H9 (cell line): Measurements from ENCODE around the gene XRCC3. TPM values are rescaled to one million over a fixed set of nuclear protein-coding genes. Genes with fewer than 3 reads are reported as not detected.

Experiments
- DNase-seq: peaks from one replicate; pipeline ENCODE4 v3.0.0-alpha.2; 2017
- H2AFZ ChIP-seq: one replicate; pipeline ENCODE4 v1.6.1; 2013; ENCODE audit warnings: mild to moderate bottlenecking, low read length, control low read depth, moderate library complexity
- H2AK5ac ChIP-seq: 2 replicates; pipeline ENCODE4 v1.6.1; 2013; ENCODE audit warnings: low read length, control low read depth, mixed read lengths; ENCODE audit not compliant: insufficient read length
- H2BK120ac ChIP-seq: one replicate; pipeline ENCODE4 v1.6.1; 2013; ENCODE audit warnings: low read depth, mild to moderate bottlenecking, low read length, control low read depth, inconsistent platforms; ENCODE audit not compliant: poor library complexity, severe bottlenecking
- H2BK12ac ChIP-seq: 2 replicates; pipeline ENCODE4 v1.6.1; 2013; ENCODE audit warnings: low read length, control low read depth, mixed read lengths, low read depth; ENCODE audit not compliant: insufficient read length
- H2BK15ac ChIP-seq: 2 replicates; pipeline ENCODE4 v1.6.1; 2013; ENCODE audit warnings: low read depth, low read length, control low read depth
- H2BK20ac ChIP-seq: one replicate; pipeline ENCODE4 v1.6.1; 2013; ENCODE audit warnings: low read depth, mild to moderate bottlenecking, low read length, control low read depth, inconsistent platforms; ENCODE audit not compliant: poor library complexity, severe bottlenecking
- H2BK5ac ChIP-seq: 2 replicates; pipeline ENCODE4 v1.6.1; 2013; ENCODE audit warnings: low read length, control low read depth, mixed read lengths; ENCODE audit not compliant: insufficient read length
- H3K14ac ChIP-seq: 2 replicates; pipeline ENCODE4 v1.6.1; 2013; ENCODE audit warnings: low read length, control low read depth; ENCODE audit not compliant: insufficient read depth
- H3K18ac ChIP-seq: 2 replicates; pipeline ENCODE4 v1.6.1; 2013; ENCODE audit warnings: low read depth, mild to moderate bottlenecking, mixed read lengths, low read length, control low read depth; ENCODE audit not compliant: insufficient read length
- H3K23ac ChIP-seq: 2 replicates; pipeline ENCODE4 v1.6.1; 2013; ENCODE audit warnings: low read length, control low read depth, mixed read lengths, low read depth; ENCODE audit not compliant: insufficient read length
- H3K23me2 ChIP-seq: 2 replicates; pipeline ENCODE4 v1.6.1; 2013; ENCODE audit warnings: low read depth, mild to moderate bottlenecking, mixed read lengths, low read length, control low read depth; ENCODE audit not compliant: insufficient read length, poor library complexity, severe bottlenecking
- H3K27ac ChIP-seq: 2 replicates; pipeline ENCODE4 v1.5.1; 2013; ENCODE audit warnings: low read length, control low read depth, mixed read lengths, low read depth; ENCODE audit not compliant: insufficient read length
- H3K27me3 ChIP-seq: 2 replicates; pipeline ENCODE4 v1.6.1; 2013; ENCODE audit warnings: low read length, control low read depth, inconsistent platforms; ENCODE audit not compliant: insufficient read depth
- H3K4ac ChIP-seq: 2 replicates; pipeline ENCODE4 v1.6.1; 2013; ENCODE audit warnings: low read depth, mild to moderate bottlenecking, control low read depth, inconsistent platforms, low read length, moderate library complexity
- H3K4me1 ChIP-seq: 2 replicates; pipeline ENCODE4 v1.6.1; 2013; ENCODE audit warnings: low read length, control low read depth, inconsistent platforms; ENCODE audit not compliant: insufficient read depth
- H3K4me2 ChIP-seq: 2 replicates; pipeline ENCODE4 v1.6.1; 2013; ENCODE audit warnings: low read length, control low read depth, mixed read lengths; ENCODE audit not compliant: insufficient read length, insufficient read depth
- H3K56ac ChIP-seq: 2 replicates; pipeline ENCODE4 v1.6.1; 2013; ENCODE audit warnings: low read depth, mild to moderate bottlenecking, mixed read lengths, low read length, control low read depth; ENCODE audit not compliant: insufficient read length
- H3K79me1 ChIP-seq: 2 replicates; pipeline ENCODE4 v1.6.1; 2013; ENCODE audit warnings: low read depth, mild to moderate bottlenecking, moderate library complexity, low read length, control low read depth, inconsistent platforms; ENCODE audit not compliant: insufficient read depth, poor library complexity, severe bottlenecking
- H3K79me2 ChIP-seq: 2 replicates; pipeline ENCODE4 v1.6.1; 2013; ENCODE audit warnings: low read length, control low read depth, inconsistent platforms; ENCODE audit not compliant: insufficient read depth
- H3K9ac ChIP-seq: 2 replicates; pipeline ENCODE4 v1.6.1; 2013; ENCODE audit warnings: low read length, control low read depth, mixed read lengths; ENCODE audit not compliant: insufficient read length; ENCODE audit errors: extremely low read depth
- H3K9me3 ChIP-seq: one replicate; pipeline ENCODE4 v1.6.1; 2013; ENCODE audit warnings: low read depth, low read length, inconsistent platforms; ENCODE audit not compliant: control insufficient read depth
- H3T11ph ChIP-seq: one replicate; pipeline ENCODE4 v1.6.1; 2013; ENCODE audit warnings: mild to moderate bottlenecking, low read length, control low read depth, inconsistent platforms
- H4K20me1 ChIP-seq: one replicate; pipeline ENCODE4 v1.6.1; 2013; ENCODE audit not compliant: control insufficient read depth, insufficient read length, insufficient read depth
- H4K5ac ChIP-seq: 2 replicates; pipeline ENCODE4 v1.6.1; 2013; ENCODE audit warnings: low read depth, mild to moderate bottlenecking, mixed read lengths, low read length, control low read depth; ENCODE audit not compliant: insufficient read length
- H4K8ac ChIP-seq: replicated peaks from 2 replicates; pipeline ENCODE4 v1.6.1; 2013; ENCODE audit warnings: low read length, control low read depth, mixed read lengths, low read depth; ENCODE audit not compliant: insufficient read length
- H4K91ac ChIP-seq: 2 replicates; pipeline ENCODE4 v1.6.1; 2013; ENCODE audit warnings: low read depth, mild to moderate bottlenecking, moderate library complexity, mixed read lengths, low read length, control low read depth; ENCODE audit not compliant: insufficient read length
- H3K27ac Mint-ChIP-seq, 3 experiments: 2 replicates in 2 of 3; 3 replicates in 1 of 3; pipeline ENCODE4 v1.8.0; 2020 to 2021; ENCODE audit warnings: mixed read lengths in 3 of 3, mild to moderate bottlenecking in 1 of 3, moderate library complexity in 1 of 3
- H3K27me3 Mint-ChIP-seq: 2 replicates; pipeline ENCODE4 v1.8.0; 2021; ENCODE audit warnings: low read depth, mild to moderate bottlenecking, moderate library complexity, mixed read lengths
- H3K36me3 Mint-ChIP-seq, 3 experiments: 2 replicates in 2 of 3; 3 replicates in 1 of 3; pipeline ENCODE4 v1.8.0; 2020 to 2021; ENCODE audit warnings: low read depth in 3 of 3, mixed read lengths in 3 of 3; ENCODE audit not compliant: insufficient read depth in 1 of 3
- H3K4me1 Mint-ChIP-seq, 2 experiments: 2 replicates each; pipeline ENCODE4 v1.8.0; 2020; ENCODE audit warnings: mixed read lengths in 2 of 2
- H3K4me3 Mint-ChIP-seq, 2 experiments: 2 replicates in 1 of 2; 3 replicates in 1 of 2; pipeline ENCODE4 v1.8.0; 2020 to 2021; ENCODE audit warnings: mild to moderate bottlenecking in 2 of 2, mixed read lengths in 2 of 2, moderate library complexity in 1 of 2
- H3K9me3 Mint-ChIP-seq, 2 experiments: 2 replicates in 1 of 2; 3 replicates in 1 of 2; pipeline ENCODE4 v1.8.0; 2020; ENCODE audit warnings: mild to moderate bottlenecking in 2 of 2, mixed read lengths in 2 of 2, moderate library complexity in 1 of 2
- WGBS: extraction: QIAGEN DNeasy Blood & Tissue Kit; methylation state at CpG from one replicate; pipeline ENCODE4 v1.1.7; 2013; ENCODE audit warnings: missing lambda C conversion rate, low lambda C conversion rate, mixed read lengths; ENCODE audit not compliant: insufficient read length; ENCODE audit errors: extremely low coverage; 5-methylcytosine and 5-hydroxymethylcytosine counted together
- total RNA-seq: library from RNA; stranded (reverse); gene quantifications from 2 replicates; pipeline ENCODE4 v1.2.1, GENCODE V29; 2021
- TF ChIP-seq, protein P1 (sequence below): fragments of 200-600 bp; sonication (generic); conservative IDR thresholded peaks from 3 replicates; pipeline ENCODE4 v1.8.0; 2021; ENCODE audit warnings: antibody characterized with exemption, mild to moderate bottlenecking

The XRCC3 gene
- total RNA-seq, 1 experiment from 2014 or later, result 45.3 TPM

DNA sequence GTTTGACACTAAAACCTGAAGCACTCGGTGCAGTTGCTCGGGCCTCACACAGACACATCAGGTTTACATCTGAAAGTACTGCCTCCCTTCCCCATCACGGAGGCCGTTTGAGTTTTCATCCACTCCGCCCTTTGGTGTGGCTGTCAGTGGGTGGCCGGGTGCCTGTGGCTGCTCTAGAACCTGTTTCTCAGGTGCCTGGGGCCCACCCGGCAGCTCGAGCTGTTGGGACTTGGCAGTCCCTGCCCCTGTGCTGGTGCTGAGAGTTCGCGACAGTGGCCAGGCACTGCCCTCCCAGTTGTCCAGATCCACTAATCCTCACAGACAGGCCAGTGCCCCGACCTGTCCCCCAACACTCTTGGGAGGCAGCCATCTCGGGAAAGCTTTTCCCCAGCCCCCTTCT, 22.4 kb downstream of the XRCC3 start:
- no peak overlapping the region for H2AK5ac ChIP-seq
- H3K9me3 Mint-ChIP-seq, result no peaks in the 10 kb centered on the region
- H2BK5ac ChIP-seq, result no peak overlapping the region
- WGBS, result no CpG with 5 or more reads among the region's 12 CpGs
- no peak overlapping the region for H4K5ac ChIP-seq
- no peak overlapping the region for H2BK15ac ChIP-seq
- no peaks in the 10 kb centered on the region for H3K4me1 ChIP-seq
- H3K4me2 ChIP-seq, result no peak overlapping the region
- no peak overlapping the region for H2BK20ac ChIP-seq
- no peak overlapping the region for H3K27ac Mint-ChIP-seq
- H3K9ac ChIP-seq, result no peak overlapping the region
- no peak overlapping the region for H2AFZ ChIP-seq
- no peak for DNase-seq
- H3K23ac ChIP-seq, result no peak overlapping the region
- no peak overlapping the region for H3K14ac ChIP-seq
- H3K27ac ChIP-seq, result no peak overlapping the region
- no peak overlapping the region for H2BK120ac ChIP-seq
- peaks cover 10 to 13% of the 10 kb centered on the region in 2 experiments for H3K4me1 Mint-ChIP-seq
- 0 out of 2 replicates have a peak, but pooled peaks cover 2% of the 10 kb centered on the region for H3K79me2 ChIP-seq
- H3K23me2 ChIP-seq, result no peaks in the 10 kb centered on the region
- no peak overlapping the region for H3K4me3 Mint-ChIP-seq
- no peak overlapping the region for H3K4ac ChIP-seq
- no peak overlapping the region for H3T11ph ChIP-seq
- no peak overlapping the region for H3K56ac ChIP-seq
- H3K27me3 ChIP-seq, result no peaks in the 10 kb centered on the region
- no peak overlapping the region for H2BK12ac ChIP-seq
- peaks cover 3% of the 10 kb centered on the region for H4K20me1 ChIP-seq
- no peaks in the 10 kb centered on the region for H3K9me3 ChIP-seq
- no peaks in the 10 kb centered on the region for H3K79me1 ChIP-seq
- H3K27me3 Mint-ChIP-seq, result no peaks in the 10 kb centered on the region; the same call in 1 of the 2 replicates
- TF ChIP-seq, protein P1, sequence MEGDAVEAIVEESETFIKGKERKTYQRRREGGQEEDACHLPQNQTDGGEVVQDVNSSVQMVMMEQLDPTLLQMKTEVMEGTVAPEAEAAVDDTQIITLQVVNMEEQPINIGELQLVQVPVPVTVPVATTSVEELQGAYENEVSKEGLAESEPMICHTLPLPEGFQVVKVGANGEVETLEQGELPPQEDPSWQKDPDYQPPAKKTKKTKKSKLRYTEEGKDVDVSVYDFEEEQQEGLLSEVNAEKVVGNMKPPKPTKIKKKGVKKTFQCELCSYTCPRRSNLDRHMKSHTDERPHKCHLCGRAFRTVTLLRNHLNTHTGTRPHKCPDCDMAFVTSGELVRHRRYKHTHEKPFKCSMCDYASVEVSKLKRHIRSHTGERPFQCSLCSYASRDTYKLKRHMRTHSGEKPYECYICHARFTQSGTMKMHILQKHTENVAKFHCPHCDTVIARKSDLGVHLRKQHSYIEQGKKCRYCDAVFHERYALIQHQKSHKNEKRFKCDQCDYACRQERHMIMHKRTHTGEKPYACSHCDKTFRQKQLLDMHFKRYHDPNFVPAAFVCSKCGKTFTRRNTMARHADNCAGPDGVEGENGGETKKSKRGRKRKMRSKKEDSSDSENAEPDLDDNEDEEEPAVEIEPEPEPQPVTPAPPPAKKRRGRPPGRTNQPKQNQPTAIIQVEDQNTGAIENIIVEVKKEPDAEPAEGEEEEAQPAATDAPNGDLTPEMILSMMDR, result no peak
- no peak overlapping the region for H4K91ac ChIP-seq
- no peak overlapping the region for H4K8ac ChIP-seq
- H3K18ac ChIP-seq, result no peak overlapping the region
- H3K36me3 Mint-ChIP-seq, result peaks cover 0 to 55% (median 24%) of the 10 kb centered on the region in 3 experiments; a peak in 6 of 7 replicates
